K562 (cell line): ENCODE results near the gene VRK1. TPM values are rescaled to one million over a fixed set of nuclear protein-coding genes. Genes with fewer than 3 reads are reported as not detected.

Experiments
- BRD4 ChIP-seq: fragments of 200-600 bp; sonication (generic); IDR thresholded peaks from 2 replicates; pipeline ENCODE4 v1.6.1; 2017; ENCODE audit warnings: inconsistent platforms
- CEBPG ChIP-seq, 3 experiments: fragments of 200-800 bp in 1 of 3; sonication (Bioruptor generic) in 1 of 3; sonication (generic) in 1 of 3; formaldehyde crosslinking in 1 of 3; IDR thresholded peaks in 2 of 3; conservative IDR thresholded peaks in 1 of 3; 2 replicates each; pipeline versions ENCODE4 v1.6.1 to v1.8.0; 2016 to 2022; ENCODE audit warnings: missing compliant biosample characterization in 2 of 3, missing genetic modification characterization in 2 of 3, mild to moderate bottlenecking in 1 of 3, missing genetic modification reagents in 1 of 3
- EHMT2 ChIP-seq: fragments of 450-650 bp; IDR thresholded peaks from 2 replicates; pipeline ENCODE4 v1.6.1; 2018; ENCODE audit warnings: antibody characterized with exemption
- HMG20B ChIP-seq: fragments of 250-450 bp; sonication (Bioruptor Pico); IDR thresholded peaks from 2 replicates; pipeline ENCODE4 v1.5.0; 2021; ENCODE audit warnings: mild to moderate bottlenecking
- NR3C1 ChIP-seq: sonication (generic); formaldehyde crosslinking; IDR thresholded peaks from 2 replicates; pipeline ENCODE4 v1.8.1; 2022; ENCODE audit warnings: missing genetic modification reagents
- POLR2AphosphoS5 ChIP-seq: IDR thresholded peaks from 2 replicates; pipeline ENCODE4 v1.6.1; 2011; ENCODE audit warnings: mild to moderate bottlenecking, low read depth, low read length, moderate library complexity; ENCODE audit not compliant: control insufficient read depth, insufficient read depth
- PURB ChIP-seq: sonication (generic); formaldehyde crosslinking; IDR thresholded peaks from 2 replicates; pipeline ENCODE4 v1.9.0; 2021; ENCODE audit warnings: low read depth, mild to moderate bottlenecking, missing genetic modification reagents
- RBM15 ChIP-seq: fragments of 200-400 bp; formaldehyde crosslinking; IDR thresholded peaks from 2 replicates; pipeline ENCODE4 v1.6.1; 2018; ENCODE audit warnings: mild to moderate bottlenecking, low read length, moderate library complexity; ENCODE audit not compliant: insufficient read depth
- SOX6 ChIP-seq: fragments of 450-650 bp; IDR thresholded peaks from 2 replicates; pipeline ENCODE4 v1.6.1; 2014; ENCODE audit warnings: mild to moderate bottlenecking
- SUPT5H ChIP-seq: fragments of 450-650 bp; IDR thresholded peaks from 2 replicates; pipeline ENCODE4 v1.6.1; 2016
- TCF3 ChIP-seq: sonication (generic); formaldehyde crosslinking; IDR thresholded peaks from 2 replicates; pipeline ENCODE4 v1.4.0; 2020; ENCODE audit warnings: mild to moderate bottlenecking, missing genetic modification reagents
- THRB ChIP-seq: fragments of 450-650 bp; formaldehyde crosslinking; conservative IDR thresholded peaks from 2 replicates; pipeline ENCODE4 v1.4.0; 2022; ENCODE audit warnings: mild to moderate bottlenecking, missing genetic modification characterization
- YY1 ChIP-seq, 3 experiments: IDR thresholded peaks; 2 replicates each; pipeline ENCODE4 v1.6.1; 2011; ENCODE audit warnings: low read length in 2 of 3, mild to moderate bottlenecking in 2 of 3, moderate library complexity in 2 of 3, borderline replicate concordance in 1 of 3, control low read depth in 1 of 3, low read depth in 1 of 3; ENCODE audit not compliant: insufficient read depth in 3 of 3, insufficient replicate concordance in 2 of 3, control insufficient read depth in 1 of 3, insufficient read length in 1 of 3; ENCODE audit errors: extremely low read depth in 1 of 3
- ZEB2 ChIP-seq: fragments of 450-650 bp; IDR thresholded peaks from 2 replicates; pipeline ENCODE4 v1.6.1; 2016
- ZNF280B ChIP-seq: fragments of 250-450 bp; sonication (Bioruptor Pico); IDR thresholded peaks from 2 replicates; pipeline ENCODE4 v1.5.1; 2021; ENCODE audit warnings: mild to moderate bottlenecking
- ZNF551 ChIP-seq: fragments of 250-450 bp; sonication (Bioruptor Pico); IDR thresholded peaks from 2 replicates; pipeline ENCODE4 v1.5.0; 2021; ENCODE audit warnings: mild to moderate bottlenecking, moderate library complexity
- ZNF583 ChIP-seq: fragments of 250-450 bp; sonication (Bioruptor Pico); IDR thresholded peaks from 2 replicates; pipeline ENCODE4 v1.4.0; 2020
- ZNF696 ChIP-seq: fragments of 250-450 bp; sonication (Bioruptor Pico); conservative IDR thresholded peaks from 2 replicates; pipeline ENCODE4 v1.4.0; 2020; ENCODE audit warnings: mild to moderate bottlenecking, moderate library complexity
- polyA plus RNA-seq, 8 experiments: library from polyadenylated mRNA; depleted of rRNA in 4 of 8; stranded (reverse) in 5 of 8; unstranded in 3 of 8; fragments of >200 nt; fragmentation: Nextera tagmentation in 2 of 8; fragmentation: Illumina TruSeq in 1 of 8; extraction: Ambion mirVana in 2 of 8; extraction: Trizol in 1 of 8; gene quantifications; 2 replicates each; pipeline versions ENCODE4 v1.2.1 to v1.2.3, GENCODE V29; 2011 to 2014; ENCODE audit warnings: inconsistent platforms in 1 of 8, missing spikeins in 1 of 8
- total RNA-seq, 7 experiments: library from RNA; depleted of rRNA in 6 of 7; stranded (reverse); fragments of >200 nt in 6 of 7; fragmentation: Illumina TruSeq in 2 of 7; extraction: Trizol in 2 of 7; gene quantifications; 2 replicates each; pipeline versions ENCODE4 v1.2.1 to v1.2.3, GENCODE V29; 2011 to 2021; ENCODE audit warnings: low replicate concordance in 1 of 7
- TF ChIP-seq, protein P1 (sequence below): fragments of 450-650 bp; IDR thresholded peaks from 2 replicates; pipeline ENCODE4 v1.6.1; 2016; ENCODE audit warnings: low read depth

Gene VRK1
- total and polyA plus RNA-seq, 9 of the 15 experiments (the other 6 are each of a cell fraction or from before 2014, with no cell fraction given) = 83.6 to 177 (median 116) TPM

GRCh38 chr14:96920820-96921219 lies 123.6 kb downstream of the VRK1 start (continued):
- TF ChIP-seq, protein P1, sequence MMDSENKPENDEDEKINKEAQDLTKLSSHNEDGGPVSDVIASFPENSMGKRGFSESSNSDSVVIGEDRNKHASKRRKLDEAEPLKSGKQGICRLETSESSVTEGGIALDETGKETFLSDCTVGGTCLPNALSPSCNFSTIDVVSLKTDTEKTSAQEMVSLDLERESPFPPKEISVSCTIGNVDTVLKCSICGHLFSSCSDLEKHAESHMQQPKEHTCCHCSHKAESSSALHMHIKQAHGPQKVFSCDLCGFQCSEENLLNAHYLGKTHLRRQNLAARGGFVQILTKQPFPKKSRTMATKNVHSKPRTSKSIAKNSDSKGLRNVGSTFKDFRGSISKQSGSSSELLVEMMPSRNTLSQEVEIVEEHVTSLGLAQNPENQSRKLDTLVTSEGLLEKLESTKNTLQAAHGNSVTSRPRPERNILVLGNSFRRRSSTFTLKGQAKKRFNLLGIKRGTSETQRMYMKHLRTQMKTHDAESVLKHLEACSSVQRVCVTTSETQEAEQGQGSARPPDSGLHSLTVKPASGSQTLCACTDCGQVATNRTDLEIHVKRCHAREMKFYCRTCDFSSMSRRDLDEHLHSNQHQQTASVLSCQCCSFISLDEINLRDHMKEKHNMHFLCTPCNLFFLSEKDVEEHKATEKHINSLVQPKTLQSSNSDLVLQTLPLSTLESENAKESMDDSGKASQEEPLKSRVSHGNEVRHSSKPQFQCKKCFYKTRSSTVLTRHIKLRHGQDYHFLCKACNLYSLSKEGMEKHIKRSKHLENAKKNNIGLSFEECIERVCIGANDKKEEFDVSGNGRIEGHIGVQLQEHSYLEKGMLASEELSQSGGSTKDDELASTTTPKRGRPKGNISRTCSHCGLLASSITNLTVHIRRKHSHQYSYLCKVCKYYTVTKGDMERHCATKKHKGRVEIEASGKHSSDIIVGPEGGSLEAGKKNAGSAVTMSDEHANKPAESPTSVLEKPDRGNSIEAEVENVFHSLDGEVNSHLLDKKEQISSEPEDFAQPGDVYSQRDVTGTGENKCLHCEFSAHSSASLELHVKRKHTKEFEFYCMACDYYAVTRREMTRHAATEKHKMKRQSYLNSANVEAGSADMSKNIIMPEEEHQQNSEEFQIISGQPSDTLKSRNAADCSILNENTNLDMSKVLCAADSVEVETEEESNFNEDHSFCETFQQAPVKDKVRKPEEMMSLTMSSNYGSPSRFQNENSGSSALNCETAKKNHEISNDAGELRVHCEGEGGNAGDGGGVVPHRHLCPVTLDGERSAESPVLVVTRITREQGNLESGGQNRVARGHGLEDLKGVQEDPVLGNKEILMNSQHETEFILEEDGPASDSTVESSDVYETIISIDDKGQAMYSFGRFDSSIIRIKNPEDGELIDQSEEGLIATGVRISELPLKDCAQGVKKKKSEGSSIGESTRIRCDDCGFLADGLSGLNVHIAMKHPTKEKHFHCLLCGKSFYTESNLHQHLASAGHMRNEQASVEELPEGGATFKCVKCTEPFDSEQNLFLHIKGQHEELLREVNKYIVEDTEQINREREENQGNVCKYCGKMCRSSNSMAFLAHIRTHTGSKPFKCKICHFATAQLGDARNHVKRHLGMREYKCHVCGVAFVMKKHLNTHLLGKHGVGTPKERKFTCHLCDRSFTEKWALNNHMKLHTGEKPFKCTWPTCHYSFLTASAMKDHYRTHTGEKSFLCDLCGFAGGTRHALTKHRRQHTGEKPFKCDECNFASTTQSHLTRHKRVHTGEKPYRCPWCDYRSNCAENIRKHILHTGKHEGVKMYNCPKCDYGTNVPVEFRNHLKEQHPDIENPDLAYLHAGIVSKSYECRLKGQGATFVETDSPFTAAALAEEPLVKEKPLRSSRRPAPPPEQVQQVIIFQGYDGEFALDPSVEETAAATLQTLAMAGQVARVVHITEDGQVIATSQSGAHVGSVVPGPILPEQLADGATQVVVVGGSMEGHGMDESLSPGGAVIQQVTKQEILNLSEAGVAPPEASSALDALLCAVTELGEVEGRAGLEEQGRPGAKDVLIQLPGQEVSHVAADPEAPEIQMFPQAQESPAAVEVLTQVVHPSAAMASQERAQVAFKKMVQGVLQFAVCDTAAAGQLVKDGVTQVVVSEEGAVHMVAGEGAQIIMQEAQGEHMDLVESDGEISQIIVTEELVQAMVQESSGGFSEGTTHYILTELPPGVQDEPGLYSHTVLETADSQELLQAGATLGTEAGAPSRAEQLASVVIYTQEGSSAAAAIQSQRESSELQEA = no peak
- TF ChIP-seq ZNF583 (no peak), ZEB2 (peak; percentile 51; the same call in 1 of the 2 replicates), SUPT5H (no peak), PURB (CRISPR knock-in tag) (no peak), EHMT2 (no peak), HMG20B (CRISPR knock-in tag) (no peak), NR3C1 (no peak), SOX6 (peak; percentile 58), ZNF280B (CRISPR knock-in tag) (no peak), THRB (CRISPR knock-in tag) (no peak), YY1 (IDR thresholded peaks at IDR 0.05; ENCODE audit: borderline replicate concordance in 1 of 3, control insufficient read depth in 1 of 3, extremely low read depth in 1 of 3, insufficient read depth in 3 of 3, insufficient read length in 1 of 3, insufficient replicate concordance in 2 of 3, low read depth in 1 of 3, low read length in 2 of 3) (no peak), BRD4 (no peak), TCF3 (CRISPR knock-in tag) (0 out of 2 replicates have a peak, but pooled peaks have one; percentile 22), ZNF551 (CRISPR knock-in tag) (no peak), ZNF696 (CRISPR knock-in tag) (no peak), CEBPG (CRISPR knock-in tag; IDR thresholded peaks at IDR 0.05) (no peak), CEBPG (tag; conservative IDR thresholded peaks at IDR 0.05 in 1 of 2, IDR thresholded peaks at IDR 0.05 in 1 of 2) (no peak), RBM15 (no peak), POLR2AphosphoS5 (no peak)
